Karpas-422 (cell line): Measurements from ENCODE around the gene BEAN1. TPM values are rescaled to one million over a fixed set of nuclear protein-coding genes. Genes with fewer than 3 reads are reported as not detected.
"Not testable (repeated sequence)": the region's sequence is repeated elsewhere in the genome, so short reads cannot be mapped to it uniquely, and the experiment has no call there.

Experiments used
- DNase-seq: peaks from one replicate; pipeline ENCODE4 v3.0.0-alpha.2; 2015
- H2AFZ ChIP-seq: fragments of 200-600 bp; sonication (generic); 2 replicates; pipeline ENCODE4 v1.6.1; 2014; ENCODE audit warnings: antibody characterized with exemption, low read length, mixed read lengths
- H3K27ac ChIP-seq: fragments of 200-600 bp; sonication (generic); 2 replicates; pipeline ENCODE4 v1.5.1; 2014; ENCODE audit warnings: mild to moderate bottlenecking, low read length, moderate library complexity
- H3K27me3 ChIP-seq: fragments of 200-600 bp; sonication (generic); 2 replicates; pipeline ENCODE4 v1.6.1; 2014; ENCODE audit warnings: low read length, mixed read lengths
- H3K36me3 ChIP-seq: fragments of 200-600 bp; sonication (generic); 2 replicates; pipeline ENCODE4 v1.6.1; 2014; ENCODE audit warnings: low read length, mixed read lengths; ENCODE audit not compliant: insufficient read depth
- H3K4me1 ChIP-seq: fragments of 200-600 bp; sonication (generic); 2 replicates; pipeline ENCODE4 v1.6.1; 2014; ENCODE audit warnings: mild to moderate bottlenecking, low read length, mixed read lengths
- H3K4me2 ChIP-seq: fragments of 200-600 bp; sonication (generic); 2 replicates; pipeline ENCODE4 v1.6.1; 2014; ENCODE audit warnings: low read length, low read depth, mild to moderate bottlenecking; ENCODE audit not compliant: poor library complexity, severe bottlenecking
- H3K4me3 ChIP-seq: fragments of 200-600 bp; sonication (generic); 2 replicates; pipeline ENCODE4 v1.5.1; 2014; ENCODE audit warnings: mild to moderate bottlenecking, antibody characterized with exemption, low read length, mixed read lengths
- H3K79me2 ChIP-seq: fragments of 200-600 bp; sonication (generic); 2 replicates; pipeline ENCODE4 v1.6.1; 2014; ENCODE audit warnings: mild to moderate bottlenecking, low read length, mixed read lengths
- H3K9ac ChIP-seq: fragments of 200-600 bp; sonication (generic); 2 replicates; pipeline ENCODE4 v1.6.0; 2014; ENCODE audit warnings: low read length
- H3K9me2 ChIP-seq: fragments of 200-600 bp; sonication (generic), shearing (Covaris generic); replicated peaks from 2 replicates; pipeline ENCODE4 v1.6.0; 2014; ENCODE audit warnings: mild to moderate bottlenecking, low read length, moderate library complexity; ENCODE audit not compliant: insufficient read depth
- H3K9me3 ChIP-seq: fragments of 300-700, 200-600 bp; sonication (generic); 2 replicates; pipeline ENCODE4 v1.6.1; 2014; ENCODE audit warnings: low read length, mixed read lengths
- H4K20me1 ChIP-seq: fragments of 200-600 bp; sonication (generic); 2 replicates; pipeline ENCODE4 v1.6.1; 2014; ENCODE audit warnings: mild to moderate bottlenecking, antibody characterized with exemption, low read length, low read depth; ENCODE audit not compliant: insufficient read depth
- total RNA-seq: library from RNA; depleted of rRNA; stranded (reverse); fragments of >200 nt; shearing (Covaris generic); gene quantifications from 2 replicates; pipeline ENCODE4 v1.2.3, GENCODE V29; 2014; ENCODE audit warnings: low replicate concordance

BEAN1 gene
- total RNA-seq, 1 experiment from 2014 or later, result not detected

DNA sequence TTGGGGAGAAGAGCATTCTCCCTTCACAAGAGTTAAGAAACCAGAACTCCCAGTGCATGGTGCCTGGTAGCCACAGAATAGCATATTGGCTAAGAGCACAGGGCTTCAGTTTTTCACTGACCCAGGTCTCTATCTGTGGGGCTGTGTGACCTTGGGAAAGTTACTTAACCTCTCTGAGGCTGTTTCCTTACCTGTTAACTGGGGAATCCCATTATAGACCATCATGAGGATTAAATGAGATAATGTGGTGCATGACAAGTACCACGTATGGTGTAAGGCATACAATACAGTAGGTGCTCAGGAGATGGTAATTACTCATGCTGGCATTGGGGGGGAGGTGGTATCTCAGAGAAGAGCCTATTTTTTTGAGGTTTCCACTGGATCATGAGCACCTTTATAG, 33.6 kb downstream of the BEAN1 start:
- H3K4me1 ChIP-seq, result no peaks in the 10 kb centered on the region

DNA sequence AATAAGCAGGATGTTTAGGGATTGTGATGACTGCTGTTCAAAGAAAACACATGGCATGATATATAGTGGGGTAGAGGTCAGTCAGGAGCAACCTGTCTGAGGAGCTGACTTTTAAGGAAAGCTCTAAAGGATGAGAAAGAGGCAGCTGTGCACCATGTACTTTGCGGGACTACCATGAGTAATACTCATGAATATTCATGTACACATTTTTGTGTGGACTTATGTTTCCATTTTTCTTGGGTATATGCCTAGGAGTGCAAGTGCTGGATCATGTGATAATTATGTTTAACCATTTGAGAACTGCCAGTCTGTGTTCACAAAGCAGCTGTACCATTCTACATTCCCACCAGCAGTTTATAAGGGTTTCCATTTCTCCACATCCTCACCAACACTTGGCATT, 35.8 kb downstream of the BEAN1 start:
- no peaks in the 10 kb centered on the region for H3K79me2 ChIP-seq
- no peak overlapping the region for H3K4me2 ChIP-seq
- H3K4me3 ChIP-seq, result no peak overlapping the region
- H3K9me2 ChIP-seq, result no peaks in the 10 kb centered on the region
- no peaks in the 10 kb centered on the region for H4K20me1 ChIP-seq
- H3K27me3 ChIP-seq, result no peaks in the 10 kb centered on the region
- no peak overlapping the region for H3K9ac ChIP-seq
- no peak overlapping the region for H3K27ac ChIP-seq
- no peaks in the 10 kb centered on the region for H3K9me3 ChIP-seq
- no peaks in the 10 kb centered on the region for H3K36me3 ChIP-seq
- DNase-seq, result no peak
- H3K4me1 ChIP-seq, result no peaks in the 10 kb centered on the region
- no peak overlapping the region for H2AFZ ChIP-seq

More for the DNA sequence above, 33.6 kb downstream of the BEAN1 start:
- no peak for DNase-seq
- Histone ChIP-seq H3K9ac (no peak overlapping the region), H3K79me2 (no peaks in the 10 kb centered on the region), H3K9me3 (no peaks in the 10 kb centered on the region), H2AFZ (no peak overlapping the region), H4K20me1 (no peaks in the 10 kb centered on the region), H3K36me3 (no peaks in the 10 kb centered on the region), H3K27ac (no peak overlapping the region), H3K4me3 (no peak overlapping the region), H3K27me3 (no peaks in the 10 kb centered on the region), H3K9me2 (no peaks in the 10 kb centered on the region), H3K4me2 (no peak overlapping the region)

DNA sequence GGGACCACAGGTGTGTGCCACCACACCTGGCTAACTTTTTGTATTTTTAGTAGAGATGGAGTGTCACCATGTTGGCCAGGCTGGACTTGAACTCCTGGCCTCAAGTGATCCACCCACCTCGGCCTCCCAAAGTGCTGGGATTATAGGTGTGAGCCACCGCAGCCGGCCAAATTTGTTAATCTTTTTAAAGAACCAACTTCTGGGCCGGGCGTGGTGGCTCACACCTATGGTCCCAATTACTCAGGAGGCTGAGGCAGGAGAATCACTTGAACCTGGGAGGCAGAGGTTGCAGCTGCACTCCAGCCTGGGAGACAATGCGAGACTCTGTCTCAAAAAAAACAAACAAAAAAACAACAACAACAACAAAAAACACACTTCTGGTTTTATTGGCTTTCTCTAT, 38.9 kb downstream of the BEAN1 start:
- H3K36me3 ChIP-seq, H3K9me3 ChIP-seq, H3K27ac ChIP-seq, H3K27me3 ChIP-seq, H3K4me1 ChIP-seq, H3K9ac ChIP-seq, H3K4me2 ChIP-seq, H3K4me3 ChIP-seq, H2AFZ ChIP-seq, H3K79me2 ChIP-seq, H4K20me1 ChIP-seq, DNase-seq, H3K9me2 ChIP-seq: not testable (repeated sequence)

DNA sequence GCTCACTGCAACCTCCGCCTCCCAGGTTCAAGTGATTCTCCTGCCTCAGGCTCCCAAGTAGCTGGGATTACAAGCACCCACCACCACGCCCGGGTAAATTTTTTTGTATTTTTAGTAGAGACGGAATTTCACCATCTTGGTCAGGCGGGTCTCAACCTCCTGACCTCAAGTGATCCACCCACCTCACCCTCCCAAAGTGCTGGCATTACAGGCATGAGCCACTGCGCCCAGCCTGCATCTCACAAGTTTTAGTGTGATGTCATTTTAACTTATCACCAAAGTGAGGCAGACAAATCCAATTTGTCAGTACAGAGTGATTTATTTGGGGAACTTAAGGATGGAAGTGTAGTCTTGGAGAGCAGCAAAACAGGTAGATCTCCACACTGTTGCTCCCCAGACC, 39.5 kb downstream of the BEAN1 start:
- not testable (repeated sequence) for H3K27me3 ChIP-seq, H3K4me1 ChIP-seq, H3K9me3 ChIP-seq

DNA sequence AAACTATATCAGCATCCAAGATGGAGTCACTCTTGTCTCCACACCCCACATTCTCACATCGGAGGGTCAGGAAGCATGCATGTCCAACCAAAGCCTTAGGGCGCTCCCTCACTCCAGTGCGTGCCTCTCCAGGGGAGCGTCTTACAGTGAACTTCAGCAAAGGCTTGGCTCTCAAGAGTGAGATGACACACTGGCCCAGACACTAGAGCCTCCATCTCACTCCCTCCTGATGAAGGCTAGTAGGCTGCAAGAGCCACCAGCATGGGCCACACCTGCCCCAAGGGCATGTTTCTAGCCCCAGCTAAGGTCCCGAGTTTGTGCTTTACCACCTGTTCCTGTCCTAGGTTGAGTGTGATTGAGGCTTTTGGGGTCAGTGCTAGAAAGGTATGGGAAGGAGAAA, 40.5 kb downstream of the BEAN1 start:
- H3K79me2 ChIP-seq, result no peaks in the 10 kb centered on the region
- no peaks in the 10 kb centered on the region for H3K9me3 ChIP-seq
- H3K4me1 ChIP-seq, result no peaks in the 10 kb centered on the region
- no peaks in the 10 kb centered on the region for H3K36me3 ChIP-seq
- H4K20me1 ChIP-seq, result no peaks in the 10 kb centered on the region
- no peaks in the 10 kb centered on the region for H3K9me2 ChIP-seq
- H2AFZ ChIP-seq, result no peak overlapping the region
- H3K4me3 ChIP-seq, result no peak overlapping the region
- no peak overlapping the region for H3K4me2 ChIP-seq
- H3K27me3 ChIP-seq, result no peaks in the 10 kb centered on the region
- no peak for DNase-seq
- H3K9ac ChIP-seq, result no peak overlapping the region
- H3K27ac ChIP-seq, result no peak overlapping the region

More for the DNA sequence above, 39.5 kb downstream of the BEAN1 start:
- DNase-seq, H3K4me2 ChIP-seq, H3K4me3 ChIP-seq, H3K9me2 ChIP-seq, H2AFZ ChIP-seq, H4K20me1 ChIP-seq, H3K9ac ChIP-seq, H3K27ac ChIP-seq, H3K79me2 ChIP-seq, H3K36me3 ChIP-seq: not testable (repeated sequence)

DNA sequence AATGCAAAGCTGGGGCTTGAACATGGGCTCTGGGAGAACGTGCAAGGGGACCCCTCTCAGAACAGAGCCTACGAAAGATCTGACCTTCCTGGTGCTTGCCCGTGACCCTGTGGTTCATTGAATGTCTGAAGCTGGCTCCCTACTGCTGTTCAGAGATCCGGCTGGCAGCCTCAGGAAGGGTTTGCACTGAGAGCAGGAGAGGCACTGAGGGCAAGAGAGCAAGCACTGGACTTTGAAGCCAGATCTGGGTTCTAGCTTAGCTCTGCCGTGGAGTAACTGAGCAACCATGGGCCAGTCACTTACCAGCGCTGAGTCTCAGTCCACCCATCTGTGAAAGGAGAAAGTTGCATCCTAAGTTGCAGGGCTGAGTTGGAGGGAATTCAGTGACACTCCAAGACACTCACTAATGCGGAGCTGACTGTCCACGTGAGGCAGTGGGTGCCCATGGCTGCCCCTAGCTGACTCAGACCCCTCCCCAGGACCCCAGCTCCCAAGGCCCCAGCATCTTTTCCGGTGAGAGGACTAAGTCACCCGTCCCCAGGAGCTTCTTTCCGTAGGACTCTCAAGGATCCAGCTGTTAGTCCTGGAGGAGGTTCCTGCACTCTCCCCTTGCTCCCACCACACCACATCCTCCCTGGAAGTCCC, 41.3 kb downstream of the BEAN1 start:
- no peaks in the 10 kb centered on the region for H3K79me2 ChIP-seq
- H3K27ac ChIP-seq, result no peak overlapping the region
- H3K27me3 ChIP-seq, result no peaks in the 10 kb centered on the region
- no peaks in the 10 kb centered on the region for H3K9me2 ChIP-seq
- H3K4me2 ChIP-seq, result no peak overlapping the region
- H3K4me3 ChIP-seq, result no peak overlapping the region
- H3K9me3 ChIP-seq, result no peaks in the 10 kb centered on the region
- no peak overlapping the region for H2AFZ ChIP-seq
- H3K36me3 ChIP-seq, result no peaks in the 10 kb centered on the region
- H4K20me1 ChIP-seq, result no peaks in the 10 kb centered on the region
- DNase-seq, result no peak
- H3K4me1 ChIP-seq, result no peaks in the 10 kb centered on the region
- no peak overlapping the region for H3K9ac ChIP-seq

DNA sequence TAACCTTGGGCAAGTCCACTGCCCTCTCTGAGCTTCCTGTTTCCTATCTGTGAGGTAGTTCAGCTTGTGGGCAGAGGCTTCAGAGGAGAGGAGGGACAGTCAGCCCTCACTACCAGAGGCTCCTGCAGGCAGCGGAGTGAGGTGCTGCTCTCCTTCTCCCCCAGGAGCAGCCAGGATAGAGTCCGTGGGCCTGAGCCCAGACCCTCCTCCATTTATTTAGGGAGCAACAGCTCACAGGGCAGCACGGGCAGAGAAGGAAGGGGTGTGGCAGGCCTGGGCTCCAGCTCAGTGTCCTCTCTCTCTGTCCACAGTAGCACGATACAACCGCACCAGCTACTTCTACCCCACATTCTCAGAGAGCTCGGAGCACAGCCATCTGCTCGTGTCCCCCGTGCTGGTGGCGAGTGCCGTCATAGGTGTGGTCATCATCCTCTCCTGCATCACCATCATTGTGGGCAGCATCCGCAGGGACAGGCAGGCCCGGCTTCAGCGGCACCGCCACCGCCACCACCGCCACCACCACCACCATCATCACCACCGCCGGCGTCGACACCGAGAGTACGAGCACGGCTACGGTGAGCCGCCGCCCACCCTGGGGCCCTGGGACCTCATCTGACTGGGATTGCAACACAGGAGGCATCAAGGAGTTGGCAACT, 42.3 kb downstream of the BEAN1 start:
- H3K9me3 ChIP-seq, result no peaks in the 10 kb centered on the region
- H3K27ac ChIP-seq, result no peak overlapping the region

DNA sequence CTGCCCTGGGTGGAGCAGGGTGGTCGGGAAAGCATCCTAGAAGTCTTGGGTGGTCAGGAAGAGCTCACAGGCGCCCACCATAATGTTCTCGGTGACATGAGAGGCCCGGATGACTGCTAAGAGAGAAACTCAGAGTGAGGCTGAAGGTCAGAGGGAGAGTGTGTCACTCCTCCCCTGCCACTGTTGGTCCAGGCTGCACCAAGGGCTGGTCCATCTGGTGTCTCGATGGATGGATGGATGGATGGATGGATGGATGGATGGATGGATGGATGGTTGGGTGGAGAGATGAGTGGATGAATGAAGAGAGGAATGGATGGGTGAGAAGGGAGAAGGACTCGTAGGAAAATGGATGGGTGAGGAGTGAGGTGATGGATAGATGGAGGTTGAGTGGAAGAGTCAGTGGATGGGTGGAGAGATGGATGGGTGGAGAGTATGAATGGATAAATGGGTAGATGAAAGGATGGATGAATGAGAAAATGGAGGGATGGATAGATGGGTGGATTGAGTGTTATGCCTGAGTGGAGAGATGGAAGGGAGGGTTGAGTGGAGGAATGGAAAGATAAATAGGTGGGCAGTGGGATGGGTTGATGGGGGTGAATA, 43.0 kb downstream of the BEAN1 start:
- no peak for DNase-seq
- Histone ChIP-seq H3K9ac (no peak overlapping the region), H3K27ac (no peak overlapping the region), H3K4me2 (no peak overlapping the region), H2AFZ (no peak overlapping the region), H3K4me3 (no peak overlapping the region), H4K20me1 (no peaks in the 10 kb centered on the region), H3K9me3 (no peaks in the 10 kb centered on the region), H3K4me1 (no peaks in the 10 kb centered on the region), H3K79me2 (no peaks in the 10 kb centered on the region), H3K36me3 (no peaks in the 10 kb centered on the region), H3K9me2 (no peaks in the 10 kb centered on the region), H3K27me3 (no peaks in the 10 kb centered on the region)

More for the DNA sequence above, 42.3 kb downstream of the BEAN1 start:
- Histone ChIP-seq H4K20me1 (no peaks in the 10 kb centered on the region), H3K9ac (no peak overlapping the region), H3K4me2 (no peak overlapping the region), H3K27me3 (no peaks in the 10 kb centered on the region), H3K4me3 (no peak overlapping the region), H3K36me3 (no peaks in the 10 kb centered on the region), H3K9me2 (no peaks in the 10 kb centered on the region), H2AFZ (no peak overlapping the region), H3K4me1 (no peaks in the 10 kb centered on the region), H3K79me2 (no peaks in the 10 kb centered on the region)
- no peak for DNase-seq
